A673 (cell line): ENCODE results near the gene IGLL5.
"Not testable (repeated sequence)": the region's sequence is repeated elsewhere in the genome, so short reads cannot be mapped to it uniquely, and the experiment has no call there.

Experiments used
- EZH2 ChIP-seq: fragments of 200-600 bp; sonication (generic); IDR thresholded peaks from 2 replicates; pipeline ENCODE4 v1.6.1; 2017; ENCODE audit warnings: borderline replicate concordance, low read depth, mild to moderate bottlenecking, mixed read lengths, antibody characterized with exemption, low read length; ENCODE audit not compliant: poor library complexity, severe bottlenecking
- TF ChIP-seq, protein P1 (sequence below): fragments of 300-800, 200-600 bp; sonication (generic); conservative IDR thresholded peaks from 2 replicates; pipeline ENCODE4 v1.5.1; 2017; ENCODE audit warnings: low read depth, mild to moderate bottlenecking, antibody characterized with exemption, low read length, moderate library complexity, mixed read lengths

GRCh38 chr22:22898411-22898950 lies 10.9 kb downstream of the IGLL5 start:
- TF ChIP-seq, protein P1, sequence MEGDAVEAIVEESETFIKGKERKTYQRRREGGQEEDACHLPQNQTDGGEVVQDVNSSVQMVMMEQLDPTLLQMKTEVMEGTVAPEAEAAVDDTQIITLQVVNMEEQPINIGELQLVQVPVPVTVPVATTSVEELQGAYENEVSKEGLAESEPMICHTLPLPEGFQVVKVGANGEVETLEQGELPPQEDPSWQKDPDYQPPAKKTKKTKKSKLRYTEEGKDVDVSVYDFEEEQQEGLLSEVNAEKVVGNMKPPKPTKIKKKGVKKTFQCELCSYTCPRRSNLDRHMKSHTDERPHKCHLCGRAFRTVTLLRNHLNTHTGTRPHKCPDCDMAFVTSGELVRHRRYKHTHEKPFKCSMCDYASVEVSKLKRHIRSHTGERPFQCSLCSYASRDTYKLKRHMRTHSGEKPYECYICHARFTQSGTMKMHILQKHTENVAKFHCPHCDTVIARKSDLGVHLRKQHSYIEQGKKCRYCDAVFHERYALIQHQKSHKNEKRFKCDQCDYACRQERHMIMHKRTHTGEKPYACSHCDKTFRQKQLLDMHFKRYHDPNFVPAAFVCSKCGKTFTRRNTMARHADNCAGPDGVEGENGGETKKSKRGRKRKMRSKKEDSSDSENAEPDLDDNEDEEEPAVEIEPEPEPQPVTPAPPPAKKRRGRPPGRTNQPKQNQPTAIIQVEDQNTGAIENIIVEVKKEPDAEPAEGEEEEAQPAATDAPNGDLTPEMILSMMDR = not testable (repeated sequence)
- TF ChIP-seq EZH2 = not testable (repeated sequence)
